K562 (cell line): ENCODE measurements around the gene TMEM107. TPM values are rescaled to one million over a fixed set of nuclear protein-coding genes. Genes with fewer than 3 reads are reported as not detected.

ENCODE experiments used
- ARID1B ChIP-seq: fragments of 450-650 bp; IDR thresholded peaks from 2 replicates; pipeline ENCODE4 v1.6.1; 2016; ENCODE audit warnings: antibody characterized with exemption, mild to moderate bottlenecking, inconsistent platforms
- CBX5 ChIP-seq: IDR thresholded peaks from 2 replicates; pipeline ENCODE4 v1.6.1; 2014; ENCODE audit warnings: low read depth, borderline replicate concordance
- CREB5 ChIP-seq: fragments of 250-450 bp; sonication (Bioruptor Pico); IDR thresholded peaks from 2 replicates; pipeline ENCODE4 v1.5.0; 2020; ENCODE audit warnings: mild to moderate bottlenecking
- DIDO1 ChIP-seq: fragments of 450-650 bp; IDR thresholded peaks from 2 replicates; pipeline ENCODE4 v1.6.1; 2016; ENCODE audit warnings: low read depth, missing biosample characterization, missing genetic modification characterization
- EP300 ChIP-seq: IDR thresholded peaks from 2 replicates; pipeline ENCODE4 v1.6.1; 2012; ENCODE audit warnings: low read length, improper control_type of control experiment
- FUS ChIP-seq: fragments of 200-400 bp; formaldehyde crosslinking; optimal IDR thresholded peaks from 2 replicates; pipeline ENCODE3; 2017; ENCODE audit warnings: low read depth, low read length
- HMG20B ChIP-seq: fragments of 250-450 bp; sonication (Bioruptor Pico); IDR thresholded peaks from 2 replicates; pipeline ENCODE4 v1.5.0; 2021; ENCODE audit warnings: mild to moderate bottlenecking
- JUND ChIP-seq, 2 experiments: IDR thresholded peaks; 2 replicates in 1 of 2; 3 replicates in 1 of 2; pipeline ENCODE4 v1.6.1; 2011; ENCODE audit warnings: borderline replicate concordance in 2 of 2, low read depth in 2 of 2, low read length in 2 of 2, improper control_type of control experiment in 1 of 2, missing biosample characterization in 1 of 2, missing genetic modification characterization in 1 of 2, missing genetic modification reagents in 1 of 2
- NCOA4 ChIP-seq: fragments of 450-650 bp; IDR thresholded peaks from 2 replicates; pipeline ENCODE4 v1.6.1; 2018; ENCODE audit warnings: mild to moderate bottlenecking; ENCODE audit not compliant: partially characterized antibody
- PPARD ChIP-seq: fragments of 250-450 bp; sonication (Bioruptor Pico); IDR thresholded peaks from 2 replicates; pipeline ENCODE4 v1.8.0; 2022; ENCODE audit warnings: inconsistent platforms, mild to moderate bottlenecking, moderate library complexity
- SREBF1 ChIP-seq: fragments of 150-350 bp; IDR thresholded peaks from 2 replicates; pipeline ENCODE4 v1.6.1; 2014; ENCODE audit warnings: antibody characterized with exemption, low read depth, low read length, borderline replicate concordance
- ZBTB49 ChIP-seq: sonication (generic); formaldehyde crosslinking; IDR thresholded peaks from 2 replicates; pipeline ENCODE4 v1.8.0; 2022; ENCODE audit warnings: missing genetic modification reagents, mild to moderate bottlenecking, borderline replicate concordance
- ZNF316 ChIP-seq: fragments of 450-650 bp; IDR thresholded peaks from 2 replicates; pipeline ENCODE4 v1.6.1; 2016
- ZNF830 ChIP-seq: fragments of 250-450 bp; sonication (Bioruptor Pico); IDR thresholded peaks from 2 replicates; pipeline ENCODE4 v1.5.0; 2021; ENCODE audit warnings: mild to moderate bottlenecking
- polyA plus RNA-seq, 8 experiments: library from polyadenylated mRNA; depleted of rRNA in 4 of 8; stranded (reverse) in 5 of 8; unstranded in 3 of 8; fragments of >200 nt; fragmentation: Nextera tagmentation in 2 of 8; fragmentation: Illumina TruSeq in 1 of 8; extraction: Ambion mirVana in 2 of 8; extraction: Trizol in 1 of 8; gene quantifications; 2 replicates each; pipeline versions ENCODE4 v1.2.1 to v1.2.3, GENCODE V29; 2011 to 2014; ENCODE audit warnings: inconsistent platforms in 1 of 8, missing spikeins in 1 of 8
- total RNA-seq, 7 experiments: library from RNA; depleted of rRNA in 6 of 7; stranded (reverse); fragments of >200 nt in 6 of 7; fragmentation: Illumina TruSeq in 2 of 7; extraction: Trizol in 2 of 7; gene quantifications; 2 replicates each; pipeline versions ENCODE4 v1.2.1 to v1.2.3, GENCODE V29; 2011 to 2021; ENCODE audit warnings: low replicate concordance in 1 of 7
- TF ChIP-seq, protein P1 (sequence below): fragments of 250-450 bp; sonication (Bioruptor Pico); IDR thresholded peaks from 2 replicates; pipeline ENCODE4 v1.9.0; 2021; ENCODE audit warnings: mild to moderate bottlenecking
- TF ChIP-seq, protein P2 (sequence below): fragments of 250-450 bp; sonication (Bioruptor Pico); IDR thresholded peaks from 2 replicates; pipeline ENCODE4 v1.8.0; 2021; ENCODE audit warnings: mild to moderate bottlenecking, moderate library complexity
- TF ChIP-seq, protein P3 (sequence below), 2 experiments: IDR thresholded peaks; 2 replicates each; pipeline ENCODE4 v1.6.1; 2012; ENCODE audit warnings: improper control_type of control experiment in 2 of 2, low read depth in 2 of 2, low read length in 2 of 2, borderline replicate concordance in 1 of 2
- TF ChIP-seq, protein P4 (sequence below): fragments of 450-650 bp; formaldehyde crosslinking; IDR thresholded peaks from 2 replicates; pipeline ENCODE4 v1.4.0; 2020; ENCODE audit warnings: mild to moderate bottlenecking

The TMEM107 gene
- total and polyA plus RNA-seq, 9 of the 15 experiments (the other 6 are each of a cell fraction or from before 2014, with no cell fraction given): 7.1 to 26.2 (median 16.9) TPM

- TF ChIP-seq, protein P1, sequence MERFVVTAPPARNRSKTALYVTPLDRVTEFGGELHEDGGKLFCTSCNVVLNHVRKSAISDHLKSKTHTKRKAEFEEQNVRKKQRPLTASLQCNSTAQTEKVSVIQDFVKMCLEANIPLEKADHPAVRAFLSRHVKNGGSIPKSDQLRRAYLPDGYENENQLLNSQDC (CRISPR knock-in tag): no peak
- TF ChIP-seq NCOA4 (no peak), FUS (no peak), ZNF316 (no peak), SREBF1 (0 out of 2 replicates have a peak, but pooled peaks have one; percentile 19), JUND (IDR thresholded peaks at IDR 0.05; ENCODE audit: borderline replicate concordance, low read depth, low read length) (no peak), JUND (tag; IDR thresholded peaks at IDR 0.05; ENCODE audit: borderline replicate concordance, low read depth, low read length) (no peak), DIDO1 (no peak), ZNF830 (no peak), ARID1B (no peak; the same call in 1 of the 2 replicates), CBX5 (no peak), CREB5 (CRISPR knock-in tag) (no peak), HMG20B (CRISPR knock-in tag) (no peak), PPARD (CRISPR knock-in tag) (no peak), EP300 (no peak), ZBTB49 (CRISPR knock-in tag) (no peak)
- TF ChIP-seq, protein P2, sequence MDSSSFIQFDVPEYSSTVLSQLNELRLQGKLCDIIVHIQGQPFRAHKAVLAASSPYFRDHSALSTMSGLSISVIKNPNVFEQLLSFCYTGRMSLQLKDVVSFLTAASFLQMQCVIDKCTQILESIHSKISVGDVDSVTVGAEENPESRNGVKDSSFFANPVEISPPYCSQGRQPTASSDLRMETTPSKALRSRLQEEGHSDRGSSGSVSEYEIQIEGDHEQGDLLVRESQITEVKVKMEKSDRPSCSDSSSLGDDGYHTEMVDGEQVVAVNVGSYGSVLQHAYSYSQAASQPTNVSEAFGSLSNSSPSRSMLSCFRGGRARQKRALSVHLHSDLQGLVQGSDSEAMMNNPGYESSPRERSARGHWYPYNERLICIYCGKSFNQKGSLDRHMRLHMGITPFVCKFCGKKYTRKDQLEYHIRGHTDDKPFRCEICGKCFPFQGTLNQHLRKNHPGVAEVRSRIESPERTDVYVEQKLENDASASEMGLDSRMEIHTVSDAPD (CRISPR knock-in tag): no peak
- TF ChIP-seq, protein P3, sequence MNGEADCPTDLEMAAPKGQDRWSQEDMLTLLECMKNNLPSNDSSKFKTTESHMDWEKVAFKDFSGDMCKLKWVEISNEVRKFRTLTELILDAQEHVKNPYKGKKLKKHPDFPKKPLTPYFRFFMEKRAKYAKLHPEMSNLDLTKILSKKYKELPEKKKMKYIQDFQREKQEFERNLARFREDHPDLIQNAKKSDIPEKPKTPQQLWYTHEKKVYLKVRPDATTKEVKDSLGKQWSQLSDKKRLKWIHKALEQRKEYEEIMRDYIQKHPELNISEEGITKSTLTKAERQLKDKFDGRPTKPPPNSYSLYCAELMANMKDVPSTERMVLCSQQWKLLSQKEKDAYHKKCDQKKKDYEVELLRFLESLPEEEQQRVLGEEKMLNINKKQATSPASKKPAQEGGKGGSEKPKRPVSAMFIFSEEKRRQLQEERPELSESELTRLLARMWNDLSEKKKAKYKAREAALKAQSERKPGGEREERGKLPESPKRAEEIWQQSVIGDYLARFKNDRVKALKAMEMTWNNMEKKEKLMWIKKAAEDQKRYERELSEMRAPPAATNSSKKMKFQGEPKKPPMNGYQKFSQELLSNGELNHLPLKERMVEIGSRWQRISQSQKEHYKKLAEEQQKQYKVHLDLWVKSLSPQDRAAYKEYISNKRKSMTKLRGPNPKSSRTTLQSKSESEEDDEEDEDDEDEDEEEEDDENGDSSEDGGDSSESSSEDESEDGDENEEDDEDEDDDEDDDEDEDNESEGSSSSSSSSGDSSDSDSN (IDR thresholded peaks at IDR 0.05; ENCODE audit: borderline replicate concordance in 1 of 2, low read depth in 2 of 2, low read length in 2 of 2): peak in 1 of 2 experiments; percentile 26; a peak in 1 of 4 replicates
- TF ChIP-seq, protein P4, sequence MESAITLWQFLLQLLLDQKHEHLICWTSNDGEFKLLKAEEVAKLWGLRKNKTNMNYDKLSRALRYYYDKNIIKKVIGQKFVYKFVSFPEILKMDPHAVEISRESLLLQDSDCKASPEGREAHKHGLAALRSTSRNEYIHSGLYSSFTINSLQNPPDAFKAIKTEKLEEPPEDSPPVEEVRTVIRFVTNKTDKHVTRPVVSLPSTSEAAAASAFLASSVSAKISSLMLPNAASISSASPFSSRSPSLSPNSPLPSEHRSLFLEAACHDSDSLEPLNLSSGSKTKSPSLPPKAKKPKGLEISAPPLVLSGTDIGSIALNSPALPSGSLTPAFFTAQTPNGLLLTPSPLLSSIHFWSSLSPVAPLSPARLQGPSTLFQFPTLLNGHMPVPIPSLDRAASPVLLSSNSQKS (CRISPR knock-in tag): no peak
Measured at GRCh38 chr17:8222630-8223355, 46.6 kb upstream of the TMEM107 start (continued).
